HepG2 (cell line): ENCODE results near the gene EVA1A. TPM values are rescaled to one million over a fixed set of nuclear protein-coding genes. Genes with fewer than 3 reads are reported as not detected.

ENCODE experiments used
- BRCA1 ChIP-seq: sonication (generic); formaldehyde crosslinking; IDR thresholded peaks from 2 replicates; pipeline ENCODE4 v1.4.0; 2020; ENCODE audit warnings: missing genetic modification reagents
- HNF1A ChIP-seq, 2 experiments: sonication (generic) in 1 of 2; formaldehyde crosslinking in 1 of 2; IDR thresholded peaks; 2 replicates each; pipeline versions ENCODE4 v1.4.0 to v1.6.1; 2016 to 2020; ENCODE audit warnings: borderline replicate concordance in 1 of 2, low read depth in 1 of 2, mild to moderate bottlenecking in 1 of 2, missing genetic modification reagents in 1 of 2
- NR2C2 ChIP-seq: sonication (generic); formaldehyde crosslinking; IDR thresholded peaks from 2 replicates; pipeline ENCODE4 v1.4.0; 2020; ENCODE audit warnings: missing genetic modification reagents, mild to moderate bottlenecking, moderate library complexity, borderline replicate concordance
- NR2F1 ChIP-seq, 2 experiments: fragments of 450-650 bp in 1 of 2; formaldehyde crosslinking in 1 of 2; IDR thresholded peaks; 2 replicates each; pipeline versions ENCODE4 v1.5.0 to v1.6.1; 2016 to 2020; ENCODE audit warnings: mild to moderate bottlenecking in 1 of 2, missing compliant biosample characterization in 1 of 2, missing genetic modification reagents in 1 of 2, moderate library complexity in 1 of 2
- PATZ1 ChIP-seq: sonication (generic); formaldehyde crosslinking; IDR thresholded peaks from 2 replicates; pipeline ENCODE4 v1.4.0; 2020; ENCODE audit warnings: missing genetic modification reagents
- SATB2 ChIP-seq: sonication (generic); formaldehyde crosslinking; IDR thresholded peaks from 2 replicates; pipeline ENCODE4 v1.5.0; 2020; ENCODE audit warnings: missing genetic modification reagents
- TERF1 ChIP-seq: sonication (generic); formaldehyde crosslinking; IDR thresholded peaks from 2 replicates; pipeline ENCODE4 v1.8.0; 2022; ENCODE audit warnings: mild to moderate bottlenecking, missing genetic modification reagents, moderate library complexity
- WIZ ChIP-seq: sonication (generic); formaldehyde crosslinking; IDR thresholded peaks from 2 replicates; pipeline ENCODE4 v1.5.1; 2020; ENCODE audit warnings: mild to moderate bottlenecking, missing genetic modification reagents
- ZBTB25 ChIP-seq: IDR thresholded peaks from 2 replicates; pipeline ENCODE4 v1.6.1; 2018; ENCODE audit warnings: missing genetic modification reagents
- ZBTB3 ChIP-seq: sonication (generic); formaldehyde crosslinking; IDR thresholded peaks from 2 replicates; pipeline ENCODE4 v1.4.0; 2020; ENCODE audit warnings: low read depth, mild to moderate bottlenecking, moderate library complexity, missing genetic modification reagents, borderline replicate concordance
- ZNF431 ChIP-seq: sonication (generic); formaldehyde crosslinking; IDR thresholded peaks from 2 replicates; pipeline ENCODE4 v1.9.0; 2022; ENCODE audit warnings: missing genetic modification reagents, low read depth, mild to moderate bottlenecking, borderline replicate concordance
- ZNF605 ChIP-seq: sonication (generic); formaldehyde crosslinking; IDR thresholded peaks from 2 replicates; pipeline ENCODE4 v1.8.0; 2022; ENCODE audit warnings: mild to moderate bottlenecking, missing genetic modification reagents
- ZNF761 ChIP-seq: sonication (generic); formaldehyde crosslinking; conservative IDR thresholded peaks from 2 replicates; pipeline ENCODE4 v1.4.0; 2020; ENCODE audit warnings: mild to moderate bottlenecking, missing genetic modification reagents
- ZNF775 ChIP-seq: sonication (generic); formaldehyde crosslinking; IDR thresholded peaks from 2 replicates; pipeline ENCODE4 v1.4.0; 2020; ENCODE audit warnings: missing genetic modification reagents, mild to moderate bottlenecking, moderate library complexity, borderline replicate concordance
- ZXDC ChIP-seq: sonication (generic); formaldehyde crosslinking; IDR thresholded peaks from 2 replicates; pipeline ENCODE4 v1.5.0; 2020; ENCODE audit warnings: mild to moderate bottlenecking, missing genetic modification reagents
- polyA plus RNA-seq, 8 experiments: library from polyadenylated mRNA; depleted of rRNA in 3 of 8; stranded (reverse) in 7 of 8; unstranded in 1 of 8; fragments of >200 nt; fragmentation: Illumina TruSeq in 4 of 8; extraction: Trizol in 4 of 8; gene quantifications; 2 replicates each; pipeline versions ENCODE4 v1.2.1 to v1.2.3, GENCODE V29; 2011 to 2016; ENCODE audit warnings: low read depth in 4 of 8, missing spikeins in 1 of 8, mixed read lengths in 1 of 8; ENCODE audit not compliant: insufficient read depth in 1 of 8
- total RNA-seq, 5 experiments: library from RNA; depleted of rRNA; stranded (reverse); fragments of >200 nt; fragmentation: Illumina TruSeq; extraction: Trizol; gene quantifications; 2 replicates each; pipeline ENCODE4 v1.2.3, GENCODE V29; 2016; ENCODE audit warnings: low read depth in 1 of 5

EVA1A gene
- total and polyA plus RNA-seq, 2 of the 13 experiments (the other 11 are each of a cell fraction or from before 2014, with no cell fraction given), result 57.5 to 57.8 TPM

- peak; percentile 57 for TF ChIP-seq SATB2 (CRISPR knock-in tag)
- TF ChIP-seq ZBTB25 (CRISPR knock-in tag), result peak; percentile 81
- TF ChIP-seq WIZ (CRISPR knock-in tag), result 0 out of 2 replicates have a peak, but pooled peaks have one; percentile 76
- TF ChIP-seq NR2C2, result peak; percentile 22; the same call in 1 of the 2 replicates
- no peak for TF ChIP-seq NR2F1 (CRISPR knock-in tag; IDR thresholded peaks at IDR 0.05)
- TF ChIP-seq ZBTB3 (CRISPR knock-in tag), result no peak
- TF ChIP-seq ZNF431, result no peak; the same call in 1 of the 2 replicates
- TF ChIP-seq HNF1A (IDR thresholded peaks at IDR 0.05; ENCODE audit: low read depth), result peak; percentile 97
- TF ChIP-seq HNF1A (CRISPR knock-in tag; IDR thresholded peaks at IDR 0.05; ENCODE audit: borderline replicate concordance), result peak; percentile 96
- no peak for TF ChIP-seq ZNF775 (CRISPR knock-in tag)
- TF ChIP-seq ZNF605 (CRISPR knock-in tag), result peak; percentile 99
- TF ChIP-seq PATZ1 (CRISPR knock-in tag), result no peak; the same call in none of the 2 replicates
- peak; percentile 34; the same call in 1 of the 2 replicates for TF ChIP-seq ZNF761 (CRISPR knock-in tag)
- no peak for TF ChIP-seq BRCA1 (CRISPR knock-in tag)
- TF ChIP-seq TERF1 (CRISPR knock-in tag), result no peak
- TF ChIP-seq ZXDC (CRISPR knock-in tag), result no peak
Measured at GRCh38 chr2:75570948-75571729, 10.4 kb upstream of the EVA1A start (continued).
